ENCODE data around the gene SLC9A7. TPM values are rescaled to one million over a fixed set of nuclear protein-coding genes. Genes with fewer than 3 reads are reported as not detected.

The SLC9A7 gene
- total and polyA plus RNA-seq, 12 donors: 2.3 to 22.8 (median 12.4) TPM

- Histone ChIP-seq H3K27me3 (no peaks in the 10 kb centered on the region), H3K36me3 (replicated peaks in 1 of 2) (no peaks in the 10 kb centered on the region), H3K9me3 (replicated peaks in 1 of 3) (no peaks in the 10 kb centered on the region), H3K4me3 (no peak overlapping the region), H3K27ac (peak overlapping the region in 2 of 5 donors; percentile 31 to 44), H3K4me1 (replicated peaks in 1 of 2) (no peaks in the 10 kb centered on the region)
- WGBS, 4 donors: 55 to 68% (median 63%) methylated on average over 6 of the region's 6 CpGs
- TF ChIP-seq CTCF (IDR thresholded peaks at IDR 0.05) (no peak), POLR2A (IDR thresholded peaks at IDR 0.05) (no peak)
- intact Hi-C loops (cut with DNase I): no loop called here
- peak in 1 of 7 donors; percentile 54 for DNase-seq
Measured at GRCh38 chrX:46601283-46601682, 157.6 kb downstream of the SLC9A7 start.

DNA sequence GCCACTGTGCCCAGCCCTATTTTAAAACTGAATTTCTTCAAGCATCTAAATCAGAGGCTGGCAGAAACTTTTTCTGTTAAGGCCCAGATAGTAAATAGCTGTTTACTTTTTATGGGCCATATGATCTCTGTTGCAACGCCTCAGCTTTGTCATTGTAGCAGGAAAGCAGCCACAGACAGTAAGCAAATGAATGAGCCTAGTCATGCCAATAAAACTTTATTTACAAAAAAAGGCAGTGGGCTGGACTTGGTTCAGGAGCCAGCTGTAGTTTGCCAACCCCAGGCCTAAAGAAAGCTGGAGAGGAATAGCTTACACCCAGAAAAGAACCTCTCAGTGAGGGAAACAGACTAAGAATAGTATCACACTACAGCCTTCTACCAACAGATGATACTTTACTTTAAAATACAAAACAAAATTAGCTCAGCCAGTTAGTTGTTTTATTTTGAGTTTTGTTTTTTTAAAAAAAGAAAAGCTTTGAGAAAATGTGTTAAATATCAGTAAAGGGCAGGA, 159.8 kb downstream of the SLC9A7 start:
- 0 to 97% (median 34%) methylated on average over 1 of the region's 1 CpG; no CpG with 5 or more reads in 1 of the 4 donors for WGBS, 4 donors
- no peak for DNase-seq
- Histone ChIP-seq H3K4me3 (no peak overlapping the region), H3K36me3 (replicated peaks in 1 of 2) (no peaks in the 10 kb centered on the region), H3K4me1 (replicated peaks in 1 of 2) (no peaks in the 10 kb centered on the region), H3K27me3 (peaks cover 8% of the 10 kb centered on the region), H3K27ac (no peak overlapping the region), H3K9me3 (replicated peaks in 1 of 3) (no peaks in the 10 kb centered on the region)
- TF ChIP-seq CTCF (IDR thresholded peaks at IDR 0.05) (no peak), POLR2A (IDR thresholded peaks at IDR 0.05) (no peak)
- intact Hi-C loops (cut with DNase I): no loop called here

GRCh38 chrX:46597771-46598170, 161.1 kb downstream of the SLC9A7 start:
- Histone ChIP-seq H3K36me3 (replicated peaks in 1 of 2) (no peaks in the 10 kb centered on the region), H3K4me3 (no peak overlapping the region), H3K27me3 (peaks cover 8% of the 10 kb centered on the region), H3K27ac (no peak overlapping the region), H3K9me3 (replicated peaks in 1 of 3) (no peaks in the 10 kb centered on the region), H3K4me1 (replicated peaks in 1 of 2) (no peaks in the 10 kb centered on the region)
- TF ChIP-seq CTCF (IDR thresholded peaks at IDR 0.05): no peak
- TF ChIP-seq POLR2A (IDR thresholded peaks at IDR 0.05): no peak
- 64 to 88% (median 74%) methylated on average over 1 to 6 of the region's 6 CpGs for WGBS, 4 donors
- no peak for DNase-seq
- intact Hi-C loops (cut with DNase I): no loop called here

GRCh38 chrX:46597208-46597607, 161.7 kb downstream of the SLC9A7 start:
- no peak for DNase-seq
- Histone ChIP-seq H3K27me3 (peaks cover 8% of the 10 kb centered on the region), H3K4me1 (replicated peaks in 1 of 2) (no peaks in the 10 kb centered on the region), H3K36me3 (replicated peaks in 1 of 2) (no peaks in the 10 kb centered on the region), H3K4me3 (no peak overlapping the region), H3K9me3 (replicated peaks in 1 of 3) (no peaks in the 10 kb centered on the region), H3K27ac (no peak overlapping the region)
- TF ChIP-seq POLR2A (IDR thresholded peaks at IDR 0.05) (no peak), CTCF (IDR thresholded peaks at IDR 0.05) (no peak)
- WGBS, 4 donors: 85 to 98% (median 89%) methylated on average over 4 to 8 of the region's 8 CpGs
- intact Hi-C loops (cut with DNase I): no loop called here

Data from adrenal gland (tissue), 12 donors.